ENCODE measurements around the gene DBF4.
A peak's percentile ranks its signal among the peaks of the same experiment; 100 is the strongest.
"Not testable (repeated sequence)": the region's sequence is repeated elsewhere in the genome, so short reads cannot be mapped to it uniquely, and the experiment has no call there.

The DBF4 gene

GRCh38 chr7:87876040-87876868 is at the start of gene DBF4, which contains the start of gene SLC25A40:
Gene DBF4, plus strand, starts transcription at chr7:87876493. Its CDS starts 240 bp downstream, at chr7:87876733.
Gene SLC25A40, minus strand, starts transcription at chr7:87876360. Its CDS starts 17,633 bp downstream, at chr7:87858727.
- no peaks in the 10 kb centered on the region for H3K27me3 ChIP-seq (ENCODE audit: control insufficient read depth, insufficient read depth, low read length)
- H3K4me3 ChIP-seq (ENCODE audit: low read depth, low read length): peak within 1 kb of the TSS; percentile 91
- peak within 1 kb of the TSS; percentile 84 for H3K9ac ChIP-seq (ENCODE audit: low read depth, low read length)
- H3K27ac ChIP-seq (ENCODE audit: low read depth, low read length): peak within 1 kb of the TSS; percentile 98
- peaks cover 2% of the 10 kb centered on the region; the same call in 1 of the 2 replicates for H3K9me3 ChIP-seq (ENCODE audit: control insufficient read depth, insufficient read depth, low read length)
- peaks cover 18% of the 10 kb centered on the region for H3K4me1 ChIP-seq (ENCODE audit: control insufficient read depth, insufficient read depth, low read length)
- peaks cover 34% of the 10 kb centered on the region for H3K36me3 ChIP-seq (ENCODE audit: control insufficient read depth, insufficient read depth, low read length)

GRCh38 chr7:87828383-87828782 is 47.9 kb upstream of the DBF4 start:
- not testable (repeated sequence) for H3K27me3 ChIP-seq (ENCODE audit: control insufficient read depth, insufficient read depth, low read length); H3K27ac ChIP-seq (ENCODE audit: low read depth, low read length)
- H3K9me3 ChIP-seq (ENCODE audit: control insufficient read depth, insufficient read depth, low read length): peaks cover 19% of the 10 kb centered on the region

GRCh38 chr7:87831097-87831496 is 45.2 kb upstream of the DBF4 start:
- no peak overlapping the region for H3K4me3 ChIP-seq (ENCODE audit: low read depth, low read length)
- no peak overlapping the region for H3K9ac ChIP-seq (ENCODE audit: low read depth, low read length)
- H3K9me3 ChIP-seq (ENCODE audit: control insufficient read depth, insufficient read depth, low read length): peaks cover 6% of the 10 kb centered on the region
- H3K36me3 ChIP-seq (ENCODE audit: control insufficient read depth, insufficient read depth, low read length): peaks cover 3% of the 10 kb centered on the region
- no peaks in the 10 kb centered on the region for H3K4me1 ChIP-seq (ENCODE audit: control insufficient read depth, insufficient read depth, low read length)
- no peak overlapping the region for H3K27ac ChIP-seq (ENCODE audit: low read depth, low read length)
- H3K27me3 ChIP-seq (ENCODE audit: control insufficient read depth, insufficient read depth, low read length): no peaks in the 10 kb centered on the region

More at GRCh38 chr7:87828383-87828782, 47.9 kb upstream of the DBF4 start:
- H3K9ac ChIP-seq (ENCODE audit: low read depth, low read length); H3K4me1 ChIP-seq (ENCODE audit: control insufficient read depth, insufficient read depth, low read length); H3K36me3 ChIP-seq (ENCODE audit: control insufficient read depth, insufficient read depth, low read length); H3K4me3 ChIP-seq (ENCODE audit: low read depth, low read length): not testable (repeated sequence)

- H3K4me3 ChIP-seq (ENCODE audit: low read depth, low read length): no peak overlapping the region
- no peak overlapping the region for H3K9ac ChIP-seq (ENCODE audit: low read depth, low read length)
- H3K9me3 ChIP-seq (ENCODE audit: control insufficient read depth, insufficient read depth, low read length): no peaks in the 10 kb centered on the region; the same call in 1 of the 2 replicates
- H3K4me1 ChIP-seq (ENCODE audit: control insufficient read depth, insufficient read depth, low read length): no peaks in the 10 kb centered on the region; the same call in 1 of the 2 replicates
- H3K27ac ChIP-seq (ENCODE audit: low read depth, low read length): no peak overlapping the region
- H3K27me3 ChIP-seq (ENCODE audit: control insufficient read depth, insufficient read depth, low read length): no peaks in the 10 kb centered on the region
- peaks cover 5% of the 10 kb centered on the region for H3K36me3 ChIP-seq (ENCODE audit: control insufficient read depth, insufficient read depth, low read length)
These were observed 43.2 kb upstream of the DBF4 start for GRCh38 chr7:87833130-87833529.

- H3K9me3 ChIP-seq (ENCODE audit: control insufficient read depth, insufficient read depth, low read length): no peaks in the 10 kb centered on the region
- H3K36me3 ChIP-seq (ENCODE audit: control insufficient read depth, insufficient read depth, low read length): peaks cover 15% of the 10 kb centered on the region; the same call in 1 of the 2 replicates
- H3K4me1 ChIP-seq (ENCODE audit: control insufficient read depth, insufficient read depth, low read length): no peaks in the 10 kb centered on the region; the same call in 1 of the 2 replicates
- H3K27ac ChIP-seq (ENCODE audit: low read depth, low read length): no peak overlapping the region
- H3K9ac ChIP-seq (ENCODE audit: low read depth, low read length): no peak overlapping the region
- no peak overlapping the region for H3K4me3 ChIP-seq (ENCODE audit: low read depth, low read length)
- H3K27me3 ChIP-seq (ENCODE audit: control insufficient read depth, insufficient read depth, low read length): no peaks in the 10 kb centered on the region
These were observed 38.7 kb upstream of the DBF4 start for GRCh38 chr7:87837597-87837996.

GRCh38 chr7:87850836-87851593 is 25.3 kb upstream of the DBF4 start:
- Histone ChIP-seq H3K4me1 (ENCODE audit: control insufficient read depth, insufficient read depth, low read length) (peaks cover 3% of the 10 kb centered on the region; the same call in 1 of the 2 replicates), H3K9me3 (ENCODE audit: control insufficient read depth, insufficient read depth, low read length) (no peaks in the 10 kb centered on the region), H3K27me3 (ENCODE audit: control insufficient read depth, insufficient read depth, low read length) (no peaks in the 10 kb centered on the region), H3K4me3 (ENCODE audit: low read depth, low read length) (no peak overlapping the region), H3K9ac (ENCODE audit: low read depth, low read length) (no peak overlapping the region), H3K27ac (ENCODE audit: low read depth, low read length) (no peak overlapping the region), H3K36me3 (ENCODE audit: control insufficient read depth, insufficient read depth, low read length) (peaks cover 30% of the 10 kb centered on the region)

- Histone ChIP-seq H3K9ac (ENCODE audit: low read depth, low read length) (no peak overlapping the region), H3K27ac (ENCODE audit: low read depth, low read length) (no peak overlapping the region), H3K36me3 (ENCODE audit: control insufficient read depth, insufficient read depth, low read length) (peaks cover 31% of the 10 kb centered on the region), H3K9me3 (ENCODE audit: control insufficient read depth, insufficient read depth, low read length) (no peaks in the 10 kb centered on the region), H3K27me3 (ENCODE audit: control insufficient read depth, insufficient read depth, low read length) (no peaks in the 10 kb centered on the region), H3K4me3 (ENCODE audit: low read depth, low read length) (no peak overlapping the region), H3K4me1 (ENCODE audit: control insufficient read depth, insufficient read depth, low read length) (peaks cover 13% of the 10 kb centered on the region; the same call in 1 of the 2 replicates)
These were observed 24.0 kb upstream of the DBF4 start for GRCh38 chr7:87852306-87852705.

- H3K36me3 ChIP-seq (ENCODE audit: control insufficient read depth, insufficient read depth, low read length): peaks cover 35% of the 10 kb centered on the region
- no peak overlapping the region for H3K9ac ChIP-seq (ENCODE audit: low read depth, low read length)
- H3K27ac ChIP-seq (ENCODE audit: low read depth, low read length): no peak overlapping the region
These were observed 22.9 kb upstream of the DBF4 start for GRCh38 chr7:87853237-87853864.

GRCh38 chr7:87858417-87859100 is 17.7 kb upstream of the DBF4 start:
- H3K27ac ChIP-seq (ENCODE audit: low read depth, low read length): no peak overlapping the region

More at GRCh38 chr7:87853237-87853864, 22.9 kb upstream of the DBF4 start:
- no peaks in the 10 kb centered on the region for H3K9me3 ChIP-seq (ENCODE audit: control insufficient read depth, insufficient read depth, low read length)
- no peaks in the 10 kb centered on the region for H3K27me3 ChIP-seq (ENCODE audit: control insufficient read depth, insufficient read depth, low read length)
- peaks cover 13% of the 10 kb centered on the region; the same call in 1 of the 2 replicates for H3K4me1 ChIP-seq (ENCODE audit: control insufficient read depth, insufficient read depth, low read length)
- H3K4me3 ChIP-seq (ENCODE audit: low read depth, low read length): no peak overlapping the region

GRCh38 chr7:87866089-87866488 is 10.2 kb upstream of the DBF4 start:
- Histone ChIP-seq H3K9ac (ENCODE audit: low read depth, low read length) (no peak overlapping the region), H3K9me3 (ENCODE audit: control insufficient read depth, insufficient read depth, low read length) (no peaks in the 10 kb centered on the region), H3K27me3 (ENCODE audit: control insufficient read depth, insufficient read depth, low read length) (no peaks in the 10 kb centered on the region), H3K4me1 (ENCODE audit: control insufficient read depth, insufficient read depth, low read length) (peaks cover 5% of the 10 kb centered on the region; the same call in 1 of the 2 replicates), H3K27ac (ENCODE audit: low read depth, low read length) (no peak overlapping the region), H3K4me3 (ENCODE audit: low read depth, low read length) (no peak overlapping the region), H3K36me3 (ENCODE audit: control insufficient read depth, insufficient read depth, low read length) (no peaks in the 10 kb centered on the region)

More at GRCh38 chr7:87858417-87859100, 17.7 kb upstream of the DBF4 start:
- H3K9ac ChIP-seq (ENCODE audit: low read depth, low read length): no peak overlapping the region
- H3K4me1 ChIP-seq (ENCODE audit: control insufficient read depth, insufficient read depth, low read length): peaks cover 13% of the 10 kb centered on the region; the same call in 1 of the 2 replicates
- no peaks in the 10 kb centered on the region for H3K27me3 ChIP-seq (ENCODE audit: control insufficient read depth, insufficient read depth, low read length)
- no peak overlapping the region for H3K4me3 ChIP-seq (ENCODE audit: low read depth, low read length)
- no peaks in the 10 kb centered on the region for H3K9me3 ChIP-seq (ENCODE audit: control insufficient read depth, insufficient read depth, low read length)
- H3K36me3 ChIP-seq (ENCODE audit: control insufficient read depth, insufficient read depth, low read length): peaks cover 32% of the 10 kb centered on the region
